ENCODE data around the gene PCSK7. TPM values are rescaled to one million over a fixed set of nuclear protein-coding genes. Genes with fewer than 3 reads are reported as not detected.

PCSK7 gene
- total RNA-seq, 2 experiments from 2014 or later: 121 to 140 TPM

- CTCF ChIA-PET: interaction anchor here (0.5 kb wide), 1 partner anchor 8 kb away, joined by 3 read pairs; no protein-coding TSS in a partner anchor
- DNase-seq (no peak), ATAC-seq (no peak)
- no peak overlapping the region for H3K27ac Mint-ChIP-seq
- peaks cover 14% of the 10 kb centered on the region for H3K36me3 Mint-ChIP-seq
- H3K27me3 Mint-ChIP-seq: no peaks in the 10 kb centered on the region
- no peak overlapping the region for H3K4me3 Mint-ChIP-seq
- H3K9me3 Mint-ChIP-seq (ENCODE audit: low read depth): no peaks in the 10 kb centered on the region
- peaks cover 3% of the 10 kb centered on the region for H3K4me1 Mint-ChIP-seq
Measured at GRCh38 chr11:117256573-117256972, 24.7 kb upstream of the PCSK7 start.

DNA sequence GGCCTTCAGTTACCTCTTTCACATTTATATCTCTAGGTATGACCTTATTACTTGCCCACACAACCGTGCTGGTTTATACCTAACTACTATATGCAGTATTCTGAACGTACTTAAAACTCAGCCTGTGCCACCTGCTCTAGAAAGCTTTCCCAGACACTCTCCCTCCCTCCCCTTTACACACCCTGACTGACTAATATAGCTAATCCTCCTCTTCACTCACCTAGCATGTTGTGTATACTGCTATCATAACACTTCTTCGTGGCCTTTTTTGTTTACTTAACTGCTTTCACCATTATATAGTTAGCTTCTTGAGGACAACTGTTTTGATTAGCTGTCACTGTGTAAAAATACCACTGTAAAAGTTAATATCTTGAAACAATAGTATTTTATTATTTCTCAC lies 24.1 kb upstream of the PCSK7 start:
- Mint-ChIP-seq H3K4me1 (peaks cover 4% of the 10 kb centered on the region), H3K27ac (no peak overlapping the region), H3K36me3 (peaks cover 15% of the 10 kb centered on the region), H3K4me3 (no peak overlapping the region), H3K27me3 (no peaks in the 10 kb centered on the region), H3K9me3 (ENCODE audit: low read depth) (no peaks in the 10 kb centered on the region)
- DNase-seq (no peak), ATAC-seq (no peak)
- CTCF ChIA-PET: interaction anchor here (0.5 kb wide), 1 partner anchor 9 kb away, joined by 3 read pairs; no protein-coding TSS in a partner anchor

DNA sequence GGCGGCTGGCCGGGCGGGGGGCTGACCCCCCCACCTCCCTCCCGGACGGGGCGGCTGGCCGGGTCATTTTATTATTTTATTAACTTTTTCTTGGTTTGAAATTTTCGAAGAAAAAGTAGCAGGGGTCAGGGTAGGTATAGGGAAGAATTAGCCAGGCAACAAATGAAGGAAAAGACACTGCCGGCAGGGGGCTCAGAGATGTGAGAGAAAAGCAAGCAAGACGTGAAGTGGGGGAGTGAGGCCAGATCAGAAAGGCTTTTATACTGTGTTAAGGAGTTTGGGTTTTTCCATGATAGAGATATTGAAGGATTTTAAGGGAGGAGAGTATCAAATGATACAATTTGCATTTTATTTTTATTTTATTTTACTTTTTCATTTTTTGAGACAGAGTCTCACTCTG lies 19.6 kb upstream of the PCSK7 start:
- no peak overlapping the region for H3K27ac Mint-ChIP-seq
- H3K36me3 Mint-ChIP-seq: peaks cover 21% of the 10 kb centered on the region
- peaks cover 5% of the 10 kb centered on the region for H3K4me1 Mint-ChIP-seq
- CTCF ChIA-PET: no interaction called here
- no peak overlapping the region for H3K4me3 Mint-ChIP-seq
- ATAC-seq (no peak), DNase-seq (no peak)
- no peaks in the 10 kb centered on the region for H3K9me3 Mint-ChIP-seq (ENCODE audit: low read depth)
- no peaks in the 10 kb centered on the region for H3K27me3 Mint-ChIP-seq

DNA sequence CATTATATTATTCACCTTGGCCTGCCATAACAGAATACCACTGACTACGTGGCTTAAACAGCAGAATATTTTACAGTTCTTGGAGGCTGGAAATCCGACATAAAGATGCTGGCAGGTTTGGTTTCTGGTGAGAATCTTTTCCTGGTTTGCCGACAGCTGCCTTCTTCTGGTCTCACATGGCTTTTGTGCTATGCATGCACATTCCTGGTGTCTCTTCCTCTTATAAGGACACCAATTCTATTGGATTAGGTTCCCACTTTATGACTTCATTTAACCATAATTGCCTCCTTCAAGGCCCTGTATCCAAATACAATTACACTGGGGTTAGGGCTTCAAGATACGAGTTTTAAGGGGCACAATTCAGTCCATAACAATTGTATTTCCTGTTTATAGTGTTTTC lies 17.7 kb upstream of the PCSK7 start:
- Mint-ChIP-seq H3K27ac (no peak overlapping the region), H3K27me3 (no peaks in the 10 kb centered on the region), H3K4me1 (peaks cover 3% of the 10 kb centered on the region), H3K36me3 (peaks cover 22% of the 10 kb centered on the region), H3K4me3 (no peak overlapping the region), H3K9me3 (ENCODE audit: low read depth) (no peaks in the 10 kb centered on the region)
- no peak for ATAC-seq
- CTCF ChIA-PET: no interaction called here
- no peak for DNase-seq

GRCh38 chr11:117248341-117248740 lies 16.5 kb upstream of the PCSK7 start:
- Mint-ChIP-seq H3K4me1 (peaks cover 3% of the 10 kb centered on the region), H3K27ac (no peak overlapping the region), H3K27me3 (no peaks in the 10 kb centered on the region), H3K4me3 (no peak overlapping the region), H3K9me3 (ENCODE audit: low read depth) (no peaks in the 10 kb centered on the region), H3K36me3 (peaks cover 22% of the 10 kb centered on the region)
- CTCF ChIA-PET: interaction anchor here (1.1 kb wide), 1 partner anchor 14 kb away, joined by 3 read pairs; no protein-coding TSS in a partner anchor
- ATAC-seq (no peak), DNase-seq (no peak)

DNA sequence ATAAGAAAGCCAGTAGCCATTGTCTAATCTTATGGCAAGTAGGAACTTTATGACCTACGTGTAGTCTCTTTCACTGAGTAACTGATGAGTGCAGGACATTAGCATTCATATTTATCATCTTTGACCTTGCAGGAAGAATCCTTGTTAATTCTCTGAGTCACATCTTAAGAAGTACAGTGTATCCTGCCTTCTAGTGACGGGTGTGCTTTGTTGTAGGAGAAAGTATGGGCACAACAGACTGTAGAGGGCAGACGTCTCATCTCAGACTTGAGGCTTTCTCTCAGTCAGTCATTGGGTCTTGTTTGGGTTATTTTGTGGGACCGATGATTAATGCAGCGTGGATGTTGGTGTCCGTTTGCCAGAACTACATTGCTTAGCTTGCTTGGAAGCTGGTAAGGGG lies 7.4 kb upstream of the PCSK7 start:
- no peak for ATAC-seq
- no peaks in the 10 kb centered on the region for H3K9me3 Mint-ChIP-seq (ENCODE audit: low read depth)
- no peak for DNase-seq
- CTCF ChIA-PET: interaction anchor here (1.3 to 1.7 kb wide), 2 partner anchors 12 to 89 kb away, joined by 5 to 6 read pairs; partner anchors contain the start of gene CEP164
- H3K36me3 Mint-ChIP-seq: peaks cover 7% of the 10 kb centered on the region
- no peaks in the 10 kb centered on the region for H3K27me3 Mint-ChIP-seq
- H3K4me3 Mint-ChIP-seq: no peak overlapping the region
- no peak overlapping the region for H3K27ac Mint-ChIP-seq
- peaks cover 3% of the 10 kb centered on the region for H3K4me1 Mint-ChIP-seq

GRCh38 chr11:117238221-117238620 lies 6.3 kb upstream of the PCSK7 start:
- Mint-ChIP-seq H3K36me3 (peaks cover 5% of the 10 kb centered on the region), H3K9me3 (ENCODE audit: low read depth) (no peaks in the 10 kb centered on the region), H3K27me3 (no peaks in the 10 kb centered on the region), H3K27ac (no peak overlapping the region), H3K4me1 (peaks cover 13% of the 10 kb centered on the region), H3K4me3 (no peak overlapping the region)
- CTCF ChIA-PET: interaction anchor here (1.7 kb wide), 1 partner anchor 90 kb away, joined by 5 read pairs; the partner anchor contains the start of gene CEP164
- DNase-seq: no peak
- ATAC-seq: no peak

GRCh38 chr11:117232911-117233409 lies 1.1 kb upstream of the PCSK7 start:
- Mint-ChIP-seq H3K9me3 (ENCODE audit: low read depth) (no peaks in the 10 kb centered on the region), H3K27ac (peak overlapping the region; percentile 78), H3K4me3 (peak overlapping the region; percentile 77), H3K36me3 (peaks cover 16% of the 10 kb centered on the region), H3K27me3 (no peaks in the 10 kb centered on the region), H3K4me1 (peaks cover 45% of the 10 kb centered on the region)
- CTCF ChIA-PET: interaction anchor here (1.0 to 3.5 kb wide), 5 partner anchors 12 to 501 kb away, joined by 3 to 15 read pairs (median 4); partner anchors contain the start of genes CEP164 and PAFAH1B2
- DNase-seq (peak; percentile 52), ATAC-seq (no peak)

- Mint-ChIP-seq H3K27me3 (no peaks in the 10 kb centered on the region), H3K36me3 (peaks cover 16% of the 10 kb centered on the region), H3K4me1 (peaks cover 43% of the 10 kb centered on the region), H3K27ac (peak within 1 kb of the TSS; percentile 99), H3K9me3 (ENCODE audit: low read depth) (no peaks in the 10 kb centered on the region), H3K4me3 (peak within 1 kb of the TSS; percentile 92)
- ATAC-seq: peak; percentile 76
- peak; percentile 82 for DNase-seq
- CTCF ChIA-PET: interaction anchor here (0.7 to 7.6 kb wide), 12 partner anchors 11 to 585 kb away, joined by 3 to 108 read pairs (median 4); partner anchors contain the start of genes CEP164, PAFAH1B2 and SIDT2
Measured at GRCh38 chr11:117232092-117232878, 412 bp upstream of the PCSK7 start, which contains the start of gene RNF214. TSS of gene RNF214 (plus strand) at chr11:117232671. CDS start at chr11:117234273, 1,602 bp downstream.

DNA sequence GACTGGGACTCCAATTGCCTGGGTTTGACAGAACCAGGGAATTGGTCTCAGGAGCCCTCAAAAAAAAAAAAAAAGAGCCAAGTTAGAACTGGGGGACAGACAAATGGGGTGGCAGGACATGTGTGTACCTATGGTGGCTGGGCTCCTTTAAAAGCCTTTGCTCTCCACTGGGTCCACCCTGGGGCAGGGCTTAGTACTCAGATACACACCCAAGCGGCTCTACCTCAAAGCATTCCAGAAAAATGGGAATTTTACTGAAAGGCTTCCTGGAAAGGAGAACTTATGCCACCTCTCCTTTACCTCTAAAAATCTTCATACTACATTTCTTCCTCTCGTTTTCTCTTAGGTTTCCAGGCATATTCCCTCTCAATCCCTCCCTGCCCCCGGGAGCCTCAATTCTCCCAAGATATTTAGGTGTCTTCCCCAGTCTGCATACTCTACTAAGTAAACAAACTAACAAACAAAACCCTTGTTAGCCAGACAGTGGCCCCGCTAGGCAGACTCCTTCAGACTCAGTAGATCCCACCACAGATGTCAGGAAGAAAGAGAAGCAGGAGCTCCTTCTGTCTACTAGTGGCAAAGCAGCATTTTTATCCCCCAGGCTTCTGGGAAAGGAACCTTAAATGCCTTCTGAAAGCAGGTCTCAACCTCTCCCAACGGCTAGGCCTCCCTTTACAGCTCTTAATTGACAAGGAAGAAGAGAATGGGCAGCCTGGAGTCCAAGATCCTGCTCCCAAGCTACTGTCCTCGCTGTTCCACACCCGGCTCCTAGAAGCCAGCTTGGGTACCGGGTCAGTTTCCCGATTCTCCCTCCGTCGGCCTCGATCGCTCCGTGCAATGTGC lies 653 bp downstream of the PCSK7 start:
- no peaks in the 10 kb centered on the region for H3K9me3 Mint-ChIP-seq (ENCODE audit: low read depth)
- DNase-seq (no peak), ATAC-seq (peak; percentile 3)
- H3K4me1 Mint-ChIP-seq: peaks cover 46% of the 10 kb centered on the region
- CTCF ChIA-PET: interaction anchor here (0.7 to 7.6 kb wide), 21 partner anchors 9 to 586 kb away, joined by 3 to 108 read pairs (median 4); partner anchors contain the start of genes CEP164, PAFAH1B2, SIDT2 and ZPR1
- H3K36me3 Mint-ChIP-seq: peaks cover 22% of the 10 kb centered on the region
- H3K4me3 Mint-ChIP-seq: peak overlapping the region; percentile 92
- H3K27ac Mint-ChIP-seq: peak overlapping the region; percentile 95
- H3K27me3 Mint-ChIP-seq: no peaks in the 10 kb centered on the region

- DNase-seq (peak; percentile 81), ATAC-seq (peak; percentile 38)
- CTCF ChIA-PET: interaction anchor here (0.6 to 7.6 kb wide), 18 partner anchors 10 to 443 kb away, joined by 3 to 108 read pairs (median 4); partner anchors contain the start of genes CEP164, PAFAH1B2, SIDT2 and SIK3
- Mint-ChIP-seq H3K27me3 (no peaks in the 10 kb centered on the region), H3K4me1 (peaks cover 46% of the 10 kb centered on the region), H3K27ac (peak overlapping the region; percentile 95), H3K36me3 (peaks cover 25% of the 10 kb centered on the region), H3K4me3 (peak overlapping the region; percentile 92), H3K9me3 (ENCODE audit: low read depth) (no peaks in the 10 kb centered on the region)
Measured at GRCh38 chr11:117230286-117230961, 1.4 kb downstream of the PCSK7 start.

DNA sequence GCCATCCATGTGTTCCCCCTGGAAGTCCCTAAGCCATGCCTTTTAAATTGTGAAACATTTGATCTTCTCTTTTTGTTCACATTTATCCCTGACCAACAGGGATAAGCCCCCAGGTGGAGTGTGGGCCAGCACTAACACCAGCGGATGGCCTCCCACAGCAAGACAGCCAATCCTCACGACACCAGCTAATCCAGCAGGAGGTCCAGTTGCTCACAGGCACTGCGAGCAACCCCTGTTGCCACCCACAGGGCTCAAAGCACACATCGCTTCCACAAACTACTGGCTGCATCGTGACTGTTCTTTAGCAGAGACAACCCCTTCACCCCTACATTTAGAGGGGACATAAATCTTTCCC lies 2.0 kb downstream of the PCSK7 start:
- Mint-ChIP-seq H3K36me3 (peaks cover 28% of the 10 kb centered on the region), H3K4me1 (peaks cover 46% of the 10 kb centered on the region), H3K9me3 (ENCODE audit: low read depth) (no peaks in the 10 kb centered on the region), H3K27ac (peak overlapping the region; percentile 95), H3K27me3 (no peaks in the 10 kb centered on the region), H3K4me3 (peak overlapping the region; percentile 92)
- ATAC-seq: no peak
- CTCF ChIA-PET: interaction anchor here (1.0 to 7.6 kb wide), 14 partner anchors 9 to 443 kb away, joined by 3 to 108 read pairs (median 4); partner anchors contain the start of genes CEP164, PAFAH1B2, SIDT2 and SIK3
- no peak for DNase-seq
